SK-N-SH treated with all-trans-retinoic acid at 6 μM for 48 hours (cell line): ENCODE data around the gene OPN1LW.

Experiments used
- CSDC2 ChIP-seq: fragments of 250-450 bp; sonication (Bioruptor Pico); IDR thresholded peaks from 2 replicates; pipeline ENCODE4 v1.5.0; 2020; ENCODE audit warnings: mild to moderate bottlenecking, moderate library complexity
- PPARA ChIP-seq: fragments of 250-450 bp; sonication (Bioruptor Pico); IDR thresholded peaks from 2 replicates; pipeline ENCODE4 v1.5.0; 2020; ENCODE audit warnings: mild to moderate bottlenecking, borderline replicate concordance
- TCF4 ChIP-seq: fragments of 250-450 bp; sonication (Bioruptor Pico); IDR thresholded peaks from 2 replicates; pipeline ENCODE4 v1.8.0; 2021; ENCODE audit warnings: mild to moderate bottlenecking, moderate library complexity, borderline replicate concordance
- TOX ChIP-seq: fragments of 250-450 bp; sonication (Bioruptor Pico); IDR thresholded peaks from 2 replicates; pipeline ENCODE4 v1.8.0; 2021; ENCODE audit warnings: mild to moderate bottlenecking, moderate library complexity, borderline replicate concordance
- TF ChIP-seq, protein P1 (sequence below): fragments of 250-450 bp; sonication (Bioruptor Pico); IDR thresholded peaks from 2 replicates; pipeline ENCODE4 v1.8.0; 2020; ENCODE audit warnings: mild to moderate bottlenecking, moderate library complexity, borderline replicate concordance

DNA sequence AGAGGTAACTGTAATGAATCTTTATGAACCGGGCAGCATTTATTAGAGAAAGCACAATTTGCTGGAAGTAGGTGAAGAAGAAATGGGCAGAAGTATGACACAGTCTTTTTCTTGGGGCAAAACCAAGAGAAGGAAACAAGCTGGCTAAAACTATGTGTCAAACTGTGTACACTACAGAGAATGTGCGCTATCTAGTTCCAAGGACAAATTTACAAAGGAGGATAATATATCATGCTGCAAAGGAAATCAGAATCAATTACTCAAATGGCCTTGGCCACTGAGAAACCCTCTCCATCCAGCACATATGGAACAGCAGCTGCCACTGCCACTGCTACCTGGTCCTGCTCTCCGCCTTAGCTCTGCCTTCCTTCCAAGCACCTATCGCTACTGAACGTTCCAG is 29.4 kb upstream of the OPN1LW start:
- TF ChIP-seq TOX (CRISPR knock-in tag) (no peak), CSDC2 (CRISPR knock-in tag) (no peak), PPARA (no peak), TCF4 (CRISPR knock-in tag) (no peak)
- TF ChIP-seq, protein P1, sequence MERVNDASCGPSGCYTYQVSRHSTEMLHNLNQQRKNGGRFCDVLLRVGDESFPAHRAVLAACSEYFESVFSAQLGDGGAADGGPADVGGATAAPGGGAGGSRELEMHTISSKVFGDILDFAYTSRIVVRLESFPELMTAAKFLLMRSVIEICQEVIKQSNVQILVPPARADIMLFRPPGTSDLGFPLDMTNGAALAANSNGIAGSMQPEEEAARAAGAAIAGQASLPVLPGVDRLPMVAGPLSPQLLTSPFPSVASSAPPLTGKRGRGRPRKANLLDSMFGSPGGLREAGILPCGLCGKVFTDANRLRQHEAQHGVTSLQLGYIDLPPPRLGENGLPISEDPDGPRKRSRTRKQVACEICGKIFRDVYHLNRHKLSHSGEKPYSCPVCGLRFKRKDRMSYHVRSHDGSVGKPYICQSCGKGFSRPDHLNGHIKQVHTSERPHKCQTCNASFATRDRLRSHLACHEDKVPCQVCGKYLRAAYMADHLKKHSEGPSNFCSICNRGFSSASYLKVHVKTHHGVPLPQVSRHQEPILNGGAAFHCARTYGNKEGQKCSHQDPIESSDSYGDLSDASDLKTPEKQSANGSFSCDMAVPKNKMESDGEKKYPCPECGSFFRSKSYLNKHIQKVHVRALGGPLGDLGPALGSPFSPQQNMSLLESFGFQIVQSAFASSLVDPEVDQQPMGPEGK (CRISPR knock-in tag) = no peak
